HG02798 (cell line): ENCODE data around the gene LY6G6F.

Experiments
- ATAC-seq: cut with Tn5 transposase; IDR thresholded peaks from one replicate; pipeline ENCODE4 v1.9.1; 2021; ENCODE audit warnings: mild to moderate bottlenecking; ENCODE audit not compliant: unreplicated experiment, poor library complexity

The LY6G6F gene

GRCh38 chr6:31676322-31676903 is 30.3 kb upstream of the LY6G6F start:
- ATAC-seq, result no peak

GRCh38 chr6:31676904-31677303 is 29.8 kb upstream of the LY6G6F start:
- no peak for ATAC-seq

- no peak for ATAC-seq
These were observed 28.7 kb upstream of the LY6G6F start for GRCh38 chr6:31677955-31678354.

- ATAC-seq, result peak; percentile 54
These were observed 26.2 kb upstream of the LY6G6F start, which contains the start of gene LY6G5C for GRCh38 chr6:31680226-31681134. Gene LY6G5C (minus strand): TSS chr6:31681067. CDS start chr6:31680373, 694 bp downstream.

GRCh38 chr6:31681135-31681671 is 25.5 kb upstream of the LY6G6F start:
- peak; percentile 33 for ATAC-seq

GRCh38 chr6:31683591-31683990 is 23.1 kb upstream of the LY6G6F start:
- no peak for ATAC-seq

GRCh38 chr6:31686483-31686882 is 20.2 kb upstream of the LY6G6F start:
- no peak for ATAC-seq

GRCh38 chr6:31687321-31687720 is 19.3 kb upstream of the LY6G6F start:
- ATAC-seq, result no peak

GRCh38 chr6:31687860-31688693 is 18.6 kb upstream of the LY6G6F start:
- no peak for ATAC-seq

- ATAC-seq, result no peak
These were observed 17.2 kb upstream of the LY6G6F start for GRCh38 chr6:31689249-31690110.

GRCh38 chr6:31690231-31691077 is 16.2 kb upstream of the LY6G6F start:
- no peak for ATAC-seq

GRCh38 chr6:31691078-31691463 is 15.6 kb upstream of the LY6G6F start:
- no peak for ATAC-seq

- ATAC-seq, result no peak
These were observed 15.0 kb upstream of the LY6G6F start for GRCh38 chr6:31691564-31692108.

GRCh38 chr6:31692353-31692752 is 14.3 kb upstream of the LY6G6F start:
- no peak for ATAC-seq

- no peak for ATAC-seq
These were observed 13.8 kb upstream of the LY6G6F start for GRCh38 chr6:31692886-31693285.

- ATAC-seq, result no peak
These were observed 13.1 kb upstream of the LY6G6F start for GRCh38 chr6:31693535-31693934.

GRCh38 chr6:31697555-31697954 is 9.1 kb upstream of the LY6G6F start:
- no peak for ATAC-seq

GRCh38 chr6:31700740-31701401 is 5.8 kb upstream of the LY6G6F start:
- no peak for ATAC-seq
